ENCODE measurements around the gene ARIH1.
"Not testable (repeated sequence)": the region's sequence is repeated elsewhere in the genome, so short reads cannot be mapped to it uniquely, and the experiment has no call there.

ARIH1 gene, protein sequence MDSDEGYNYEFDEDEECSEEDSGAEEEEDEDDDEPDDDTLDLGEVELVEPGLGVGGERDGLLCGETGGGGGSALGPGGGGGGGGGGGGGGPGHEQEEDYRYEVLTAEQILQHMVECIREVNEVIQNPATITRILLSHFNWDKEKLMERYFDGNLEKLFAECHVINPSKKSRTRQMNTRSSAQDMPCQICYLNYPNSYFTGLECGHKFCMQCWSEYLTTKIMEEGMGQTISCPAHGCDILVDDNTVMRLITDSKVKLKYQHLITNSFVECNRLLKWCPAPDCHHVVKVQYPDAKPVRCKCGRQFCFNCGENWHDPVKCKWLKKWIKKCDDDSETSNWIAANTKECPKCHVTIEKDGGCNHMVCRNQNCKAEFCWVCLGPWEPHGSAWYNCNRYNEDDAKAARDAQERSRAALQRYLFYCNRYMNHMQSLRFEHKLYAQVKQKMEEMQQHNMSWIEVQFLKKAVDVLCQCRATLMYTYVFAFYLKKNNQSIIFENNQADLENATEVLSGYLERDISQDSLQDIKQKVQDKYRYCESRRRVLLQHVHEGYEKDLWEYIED

DNA sequence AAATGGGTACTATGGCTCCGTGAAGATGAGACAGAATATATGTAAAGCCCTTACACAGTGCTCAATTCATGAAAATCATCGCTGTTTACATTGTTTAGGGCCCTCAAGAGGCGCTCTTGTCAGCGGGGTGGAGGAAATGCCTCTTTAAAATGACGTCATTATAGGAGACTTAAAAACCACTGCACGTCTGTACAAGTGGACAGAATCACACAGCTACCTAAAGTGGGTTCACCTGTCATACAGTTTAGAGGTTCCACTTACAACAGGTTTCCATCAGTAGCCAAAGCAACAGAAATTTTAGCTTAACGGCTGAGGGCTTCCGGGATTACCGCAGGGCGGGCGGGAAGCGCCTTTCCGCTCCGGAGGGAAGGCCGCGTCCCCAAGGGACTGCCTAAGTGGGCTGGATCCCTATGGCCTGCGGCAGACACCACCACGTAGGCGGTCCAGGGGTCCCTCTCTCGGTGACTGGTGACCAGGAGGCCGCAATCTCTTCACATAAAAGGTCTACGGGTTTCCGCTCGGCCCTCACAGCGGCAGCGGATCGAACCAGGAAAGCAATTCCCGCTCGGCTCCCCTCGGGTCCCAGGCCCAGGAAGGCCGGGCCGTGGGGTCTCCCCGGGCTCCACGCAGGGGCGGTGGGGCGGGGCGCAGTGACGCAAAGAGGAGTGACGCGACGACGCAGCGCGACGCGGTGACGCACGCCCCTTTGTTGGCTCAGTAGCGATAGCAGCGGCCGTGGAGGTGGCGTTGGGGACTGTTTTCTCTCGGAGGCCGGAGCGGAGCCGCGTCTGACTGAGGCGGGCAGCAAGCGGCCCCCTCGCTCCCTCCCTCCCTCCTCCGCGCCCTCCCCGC lies at the start of gene ARIH1:
Gene ARIH1, plus strand, starts transcription at position 717 of the 852 bp plus-strand sequence. CDS start 310 bp downstream, outside the sequence.
- DNase-seq, result peak; percentile 64

DNA sequence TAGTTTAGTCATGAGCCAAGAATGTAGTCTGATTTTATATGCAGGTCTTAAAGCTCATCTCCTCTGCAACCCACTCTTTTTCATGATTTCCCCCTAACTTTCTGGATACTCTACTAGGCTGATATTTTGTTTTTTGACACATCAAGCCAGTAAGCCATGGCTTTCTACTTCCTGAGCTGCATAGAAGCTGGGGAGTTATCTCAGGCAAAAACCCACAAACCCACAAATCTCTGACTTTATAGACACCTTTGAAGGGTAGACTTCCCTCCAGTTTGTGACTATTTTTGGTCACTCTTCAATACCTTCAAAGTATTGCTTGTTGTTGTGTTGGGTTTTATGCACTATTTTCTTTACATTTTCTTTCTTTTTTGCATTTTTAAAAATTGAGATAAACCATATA lies 47.4 kb upstream of the ARIH1 start:
- DNase-seq, result no peak

DNA sequence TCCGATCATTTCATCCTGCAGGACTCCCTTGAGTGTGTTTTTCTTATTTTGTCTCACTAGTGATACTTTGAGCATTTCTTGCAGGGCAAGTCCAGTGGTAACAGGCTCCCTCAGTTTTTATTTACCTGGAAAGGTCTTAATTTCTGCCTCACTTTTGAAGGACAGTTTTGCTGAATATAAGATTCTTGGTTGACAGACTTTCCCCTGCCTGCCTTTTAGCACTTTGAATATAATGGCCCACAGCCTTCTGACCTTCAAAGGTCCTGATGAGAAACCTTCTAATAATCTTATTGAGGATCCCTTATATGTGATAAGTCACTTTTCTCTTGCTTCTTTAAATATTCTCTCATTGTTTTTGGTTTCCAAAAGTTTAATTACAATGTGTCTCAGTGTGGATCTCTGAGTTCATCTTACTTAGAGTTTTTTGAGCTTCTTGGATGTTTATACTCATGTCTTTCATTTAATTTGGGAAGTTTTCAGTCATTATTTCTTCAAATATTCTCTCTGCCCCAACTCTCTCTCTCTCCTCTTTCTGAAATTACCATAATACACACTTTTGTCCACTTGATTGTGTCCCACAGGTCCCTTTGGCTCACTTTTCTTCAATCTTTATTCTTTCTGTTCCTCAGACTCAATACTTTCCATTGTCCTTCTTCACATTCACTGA lies 36.3 kb upstream of the ARIH1 start:
- no peak for DNase-seq

DNA sequence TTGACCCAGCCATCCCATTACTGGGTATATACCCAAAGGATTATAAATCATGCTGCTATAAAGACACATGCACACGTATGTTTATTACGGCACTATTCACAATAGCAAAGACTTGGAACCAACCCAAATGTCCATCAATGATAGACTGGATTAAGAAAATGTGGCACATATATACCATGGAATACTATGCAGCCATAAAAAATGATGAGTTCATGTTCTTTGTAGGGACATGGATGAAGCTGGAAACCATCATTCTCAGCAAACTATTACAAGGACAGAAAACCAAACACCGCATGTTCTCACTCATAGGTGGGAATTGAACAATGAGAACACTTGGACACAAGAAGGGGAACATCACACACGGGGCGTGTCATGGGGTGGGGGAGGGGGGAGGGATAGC lies 31.3 kb upstream of the ARIH1 start:
- DNase-seq, result not testable (repeated sequence)

- DNase-seq, result peak; percentile 76
Measured at GRCh38 chr15:72445426-72445825, 28.7 kb upstream of the ARIH1 start.

- DNase-seq, result no peak
Measured at GRCh38 chr15:72450805-72451204, 23.3 kb upstream of the ARIH1 start.

DNA sequence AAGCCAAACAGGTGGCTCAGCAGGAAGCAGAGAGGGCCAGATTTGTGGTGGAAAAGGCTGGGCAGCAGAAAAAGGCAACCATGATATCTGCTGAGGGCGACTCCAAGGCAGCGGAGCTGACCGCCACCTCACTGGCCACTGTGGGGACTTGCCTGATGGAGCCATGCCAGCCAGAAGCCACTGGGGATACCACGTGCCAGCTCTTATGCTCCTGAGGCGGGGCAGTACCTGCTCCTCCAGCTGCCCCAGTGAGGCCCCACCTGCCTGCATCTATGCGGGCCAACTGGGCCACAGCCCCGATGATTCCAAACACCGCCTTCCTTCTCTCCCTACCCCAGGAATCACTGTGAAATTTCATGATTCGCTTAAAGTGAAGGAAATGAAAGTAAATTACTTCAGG lies 22.9 kb upstream of the ARIH1 start:
- DNase-seq, result no peak

GRCh38 chr15:72456684-72457083 lies 17.4 kb upstream of the ARIH1 start:
- no peak for DNase-seq

DNA sequence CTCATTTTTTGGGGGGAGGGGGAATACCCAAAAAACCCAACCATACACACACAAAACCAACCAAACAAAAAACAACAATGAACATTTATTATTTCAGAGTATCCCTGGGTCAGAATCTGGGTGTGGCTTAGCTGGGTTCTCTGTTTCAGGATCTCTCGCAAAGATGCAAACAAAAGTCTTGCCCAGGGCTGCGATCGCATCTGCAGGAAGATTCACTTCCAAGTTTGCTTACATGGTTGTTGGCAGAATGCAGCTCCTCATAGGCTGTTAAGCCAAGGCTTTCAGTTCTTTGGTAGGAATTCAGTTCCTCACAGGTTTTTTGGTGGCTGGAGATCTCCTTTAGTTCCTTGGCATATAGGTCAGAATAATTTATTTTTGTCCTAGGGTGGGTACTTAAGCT lies 13.7 kb upstream of the ARIH1 start:
- no peak for DNase-seq

DNA sequence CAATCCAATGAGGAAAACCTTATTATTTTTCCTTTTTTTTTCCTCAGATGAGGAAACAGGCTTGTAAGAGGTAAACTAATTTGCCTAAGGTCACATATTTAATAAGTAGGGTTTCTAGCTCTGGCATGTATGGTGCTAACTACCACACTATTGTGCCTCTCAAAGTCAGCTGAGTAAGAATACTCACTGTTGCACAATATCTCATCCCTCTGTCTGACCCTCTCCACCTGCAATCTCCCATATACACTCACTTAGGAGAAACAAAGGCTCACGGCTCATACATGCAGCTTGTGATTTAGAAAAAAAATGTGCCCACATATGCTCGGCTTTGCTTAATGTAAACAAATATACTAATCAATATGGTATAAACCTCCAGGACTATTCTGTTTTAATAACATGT lies 10.4 kb upstream of the ARIH1 start:
- no peak for DNase-seq

DNA sequence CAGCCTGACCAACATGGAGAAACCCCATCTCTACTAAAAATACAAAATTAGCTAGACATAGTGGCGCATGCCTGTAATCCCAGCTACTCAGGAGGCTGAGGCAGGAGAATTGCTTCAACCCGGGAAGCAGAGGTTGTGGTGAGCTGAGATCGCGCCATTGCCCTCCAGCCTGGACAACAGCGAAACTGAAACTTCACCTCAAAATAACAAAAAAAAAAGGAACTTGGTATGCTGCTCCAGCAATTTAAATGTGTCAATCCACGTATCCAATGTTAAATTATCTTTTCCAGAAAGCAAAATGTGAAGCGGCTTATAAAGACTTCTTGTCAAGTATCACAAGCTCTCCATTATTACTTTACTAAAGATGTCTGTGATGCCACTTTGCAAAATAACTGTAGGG lies 9.9 kb upstream of the ARIH1 start:
- DNase-seq, result no peak

DNA sequence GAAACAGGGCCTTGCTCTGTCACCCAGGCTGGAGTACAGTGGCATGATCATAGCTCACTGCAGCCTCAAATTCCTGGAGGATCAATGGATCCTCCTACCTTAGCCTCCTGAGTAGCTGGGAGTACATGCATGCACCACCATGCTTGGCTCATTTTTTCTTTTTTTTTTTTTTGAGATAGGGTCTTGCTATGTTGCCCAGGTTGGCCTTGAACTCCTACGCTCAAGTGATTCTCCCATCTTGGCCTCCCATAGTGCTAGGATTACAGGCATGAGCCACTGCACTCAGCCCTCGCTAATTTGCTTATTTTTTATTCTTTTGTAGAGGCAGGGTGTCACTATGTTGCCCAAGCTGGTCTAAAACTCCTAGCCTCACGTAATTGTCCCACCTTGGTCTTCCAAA lies 6.0 kb upstream of the ARIH1 start:
- no peak for DNase-seq

DNA sequence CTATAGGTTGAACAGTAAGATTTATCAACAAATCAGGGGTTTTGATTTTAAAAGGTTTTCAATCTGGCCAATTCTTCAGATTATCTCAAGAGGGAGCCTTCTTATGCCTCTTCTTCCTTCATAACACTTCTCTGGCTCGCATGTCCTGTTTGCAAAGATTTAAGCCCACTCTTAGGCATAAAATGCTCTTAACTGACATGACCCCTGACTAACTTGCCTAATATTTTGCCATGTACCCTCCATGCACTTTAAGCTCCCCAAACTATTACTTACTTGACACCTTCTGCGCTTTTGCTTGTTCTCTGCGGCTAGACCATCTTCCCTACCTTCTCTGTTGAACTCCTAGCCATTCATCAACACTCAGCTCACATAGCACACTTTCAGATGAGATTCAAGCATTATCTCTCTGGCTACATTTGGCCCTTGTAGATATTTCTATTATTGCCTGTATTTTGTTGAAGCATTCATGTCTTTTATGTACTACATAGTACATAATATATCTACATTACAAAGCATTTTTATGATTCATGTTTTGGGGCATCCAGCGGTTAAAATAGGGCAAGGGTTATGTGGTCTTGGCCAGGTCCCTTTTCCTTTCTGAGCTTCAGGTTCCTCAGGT lies 1.0 kb upstream of the ARIH1 start:
- DNase-seq, result peak; percentile 14

- DNase-seq, result no peak
Measured at GRCh38 chr15:72474466-72474911, 359 bp downstream of the ARIH1 start.

GRCh38 chr15:72474912-72475628 lies 940 bp downstream of the ARIH1 start:
- peak; percentile 89 for DNase-seq

DNA sequence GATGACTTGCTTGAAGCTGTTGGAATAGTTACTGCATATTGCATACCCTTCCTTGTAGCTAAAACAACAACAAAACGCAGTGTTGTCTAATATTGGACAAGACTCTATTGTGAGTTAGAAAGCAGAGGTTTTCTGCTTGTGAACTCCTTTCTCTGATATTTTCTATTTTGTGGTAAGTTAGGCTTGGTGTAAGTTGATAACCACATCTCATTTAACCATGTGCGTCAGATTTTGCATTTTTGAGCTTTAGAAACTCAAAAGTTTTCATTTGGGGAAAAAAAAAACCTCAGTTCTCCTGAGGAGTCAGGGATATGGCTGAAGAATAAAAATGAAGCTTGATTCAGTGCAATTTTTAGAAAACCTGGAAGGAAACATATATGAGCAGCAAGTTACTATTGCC lies 1.5 kb downstream of the ARIH1 start:
- DNase-seq, result no peak

DNA sequence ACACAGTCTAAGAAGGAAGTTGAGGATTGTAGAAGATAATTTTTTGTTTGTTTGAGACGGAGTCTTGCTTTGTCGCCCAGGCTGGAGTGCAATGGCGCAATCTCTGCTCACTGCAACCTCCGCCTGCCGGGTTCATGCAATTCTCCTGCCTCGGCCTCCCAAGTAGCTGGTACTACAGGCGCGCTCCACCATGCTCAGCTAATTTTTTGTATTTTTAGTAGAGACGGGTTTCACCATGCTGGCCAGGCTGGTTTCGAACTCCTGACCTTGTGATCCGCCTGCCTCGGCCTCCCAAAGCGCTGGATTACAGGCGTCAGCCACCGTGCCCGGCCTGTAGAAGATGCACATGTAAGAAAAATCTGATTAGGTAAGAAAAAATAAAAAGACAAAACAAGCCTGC lies 2.2 kb downstream of the ARIH1 start:
- DNase-seq, result not testable (repeated sequence)

GRCh38 chr15:72481015-72481659 lies 7.0 kb downstream of the ARIH1 start:
- DNase-seq, result no peak

DNA sequence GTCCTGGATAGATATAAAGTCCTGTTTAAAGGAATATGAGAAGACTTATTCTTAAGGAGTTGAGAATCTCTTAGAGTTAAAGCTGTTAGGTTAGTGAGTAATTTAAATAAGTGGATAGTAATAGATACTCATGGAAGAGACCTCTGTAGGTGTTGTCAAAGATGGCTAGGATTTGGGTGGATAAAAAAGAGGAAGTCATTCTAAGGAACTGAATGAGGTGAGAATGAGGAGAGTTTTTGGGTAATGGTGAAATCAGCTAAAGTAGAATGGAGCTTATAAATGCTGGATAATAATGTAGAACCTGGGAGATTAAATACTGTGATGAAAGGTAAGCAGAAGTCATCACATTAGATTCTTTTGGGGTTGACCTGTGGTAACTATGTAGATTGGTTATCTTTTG lies 8.1 kb downstream of the ARIH1 start:
- DNase-seq, result no peak

- no peak for DNase-seq
Measured at GRCh38 chr15:72483279-72483678, 9.1 kb downstream of the ARIH1 start.

DNA sequence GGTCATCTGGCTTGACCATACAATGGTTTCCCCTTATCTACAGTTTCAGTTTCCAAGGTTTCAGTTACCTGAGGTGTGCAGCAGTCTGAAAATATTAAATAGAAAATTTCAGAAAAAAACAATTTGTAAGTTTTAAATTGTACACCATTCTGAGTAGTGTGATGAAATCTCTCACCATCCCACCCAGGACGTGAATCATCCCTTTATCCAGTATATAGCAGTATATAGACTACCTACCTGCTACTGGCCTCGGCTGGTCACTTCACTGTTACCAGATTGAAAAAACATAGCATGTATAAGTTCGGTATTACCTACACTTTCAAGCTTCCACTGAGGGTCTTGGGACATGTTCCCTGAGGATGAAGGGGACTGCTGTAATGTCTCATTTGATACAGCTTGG lies 12.0 kb downstream of the ARIH1 start:
- DNase-seq, result no peak
